ENCODE data around the gene GLP1R.

GRCh38 chr6:39102821-39103136, 54.2 kb downstream of the GLP1R start:
- TF ChIP-seq CTCF (conservative IDR thresholded peaks at IDR 0.05; ENCODE audit: low read depth, low read length) = no peak
- no peak for TF ChIP-seq EZH2 (IDR thresholded peaks at IDR 0.05; ENCODE audit: borderline replicate concordance, low read depth, low read length, poor library complexity, severe bottlenecking)
